Spleen (tissue), 11 donors: ENCODE results near the gene MAPT. TPM values are rescaled to one million over a fixed set of nuclear protein-coding genes. Genes with fewer than 3 reads are reported as not detected.

ENCODE experiments used
- DNase-seq: peaks from one replicate; pipeline ENCODE4 v3.0.0-alpha.2; 2020
- H3K27ac ChIP-seq, 8 donors: fragments of 200-600 bp; sonication (generic) in 7 of 8; 1 replicate in 4 of 8; 2 replicates in 4 of 8; pipeline versions ENCODE4 v1.5.0 to v1.8.0; 2016 to 2021; ENCODE audit warnings: inconsistent platforms in 4 of 8, mild to moderate bottlenecking in 4 of 8, moderate library complexity in 1 of 8
- H3K27me3 ChIP-seq, 7 donors: fragments of 200-600 bp; sonication (generic) in 6 of 7; replicated peaks in 1 of 7; 1 replicate in 4 of 7; 2 replicates in 3 of 7; pipeline versions ENCODE4 v1.5.0 to v1.8.0; 2016 to 2021; ENCODE audit warnings: inconsistent platforms in 3 of 7, mild to moderate bottlenecking in 1 of 7
- H3K36me3 ChIP-seq, 6 donors: fragments of 200-600 bp; sonication (generic) in 5 of 6; 1 replicate in 4 of 6; 2 replicates in 2 of 6; pipeline versions ENCODE4 v1.5.0 to v1.8.0; 2016 to 2021; ENCODE audit warnings: inconsistent platforms in 2 of 6
- H3K4me1 ChIP-seq, 6 donors: fragments of 200-600 bp; sonication (generic) in 5 of 6; 1 replicate in 3 of 6; 2 replicates in 3 of 6; pipeline versions ENCODE4 v1.5.0 to v1.8.0; 2016 to 2021; ENCODE audit warnings: inconsistent platforms in 3 of 6
- H3K4me3 ChIP-seq, 8 donors: fragments of 200-600 bp; sonication (generic) in 7 of 8; 1 replicate in 4 of 8; 2 replicates in 4 of 8; pipeline versions ENCODE4 v1.5.0 to v1.8.0; 2016 to 2021; ENCODE audit warnings: inconsistent platforms in 4 of 8, mild to moderate bottlenecking in 4 of 8, moderate library complexity in 2 of 8
- H3K9me3 ChIP-seq, 8 donors: fragments of 200-600 bp; sonication (generic) in 7 of 8; 1 replicate in 4 of 8; 2 replicates in 4 of 8; pipeline versions ENCODE4 v1.5.0 to v1.8.0; 2016 to 2021; ENCODE audit warnings: inconsistent platforms in 4 of 8
- POLR2A ChIP-seq, 3 donors: fragments of 450-650 bp; IDR thresholded peaks; one replicate each; pipeline ENCODE4 v1.5.1; 2017; ENCODE audit warnings: antibody characterized with exemption in 3 of 3, mild to moderate bottlenecking in 1 of 3
- POLR2AphosphoS5 ChIP-seq, 3 donors: sonication (generic); formaldehyde crosslinking; IDR thresholded peaks; one replicate each; pipeline ENCODE4 v1.5.1; 2017; ENCODE audit warnings: antibody characterized with exemption in 3 of 3
- WGBS, 5 donors: extraction: QIAGEN DNeasy Blood & Tissue Kit in 3 of 5; methylation state at CpG; one replicate each; pipeline versions ENCODE4 v1.1.5 to v1.1.7; 2013 to 2018; 5-methylcytosine and 5-hydroxymethylcytosine counted together
- intact Hi-C: fragments of 100-400 bp; cut with DNase I; formaldehyde crosslinking; loops from one replicate; pipeline ENCODE4 v1.15.0; 2023; ENCODE audit warnings: low total_unique reads
- polyA plus RNA-seq, 3 donors: library from polyadenylated mRNA; stranded (reverse); fragments of 200-250 nt; gene quantifications; one replicate each; pipeline ENCODE4 v1.2.1, GENCODE V29; 2013
- total RNA-seq, 7 donors: library from RNA; depleted of rRNA in 3 of 7; stranded (reverse); fragments of >200 nt in 3 of 7; fragmentation: NEBNext Ultra II Directional in 4 of 7; extraction: Animal tissue kit (Norgen Biotek cat#: 25700) in 4 of 7; gene quantifications; one replicate each; pipeline versions ENCODE4 v1.1.0 to v1.2.1, GENCODE V29; 2016 to 2021
- TF ChIP-seq, protein P1 (sequence below), 11 experiments: fragments of 200-600 bp in 7 of 11; fragments of 450-650 bp in 4 of 11; sonication (generic) in 4 of 11; IDR thresholded peaks in 8 of 11; conservative IDR thresholded peaks in 3 of 11; 1 replicate in 7 of 11; 2 replicates in 4 of 11; pipeline versions ENCODE4 v1.4.0 to v1.8.0; 2016 to 2021; ENCODE audit warnings: antibody characterized with exemption in 11 of 11, inconsistent platforms in 4 of 11, mild to moderate bottlenecking in 1 of 11
- donor health status: healthy with polysubstance abuse.
- donor health status: DM: no; HTN: no; CAD: no; lungs with moderate emphysema.
- donor health status: DM: no; HTN: no; CAD: no.
- donor health status: Bipolar disorder and iron deficiency.
- donor health status: healthy.
- donor health status: DM: no; HTN: no; CAD: no.
- donor health status: DM: yes; HTN: yes; CAD: no.

The MAPT gene
- total and polyA plus RNA-seq, 10 donors = 0.15 to 1.6 (median 0.66) TPM

GRCh38 chr17:45986056-45986455 is 91.7 kb downstream of the MAPT start:
- Histone ChIP-seq H3K4me1 (no peaks in the 10 kb centered on the region), H3K4me3 (no peak overlapping the region), H3K27me3 (peaks cover 0 to 7% (median 0%) of the 10 kb centered on the region in 7 donors), H3K9me3 (no peaks in the 10 kb centered on the region), H3K36me3 (no peaks in the 10 kb centered on the region), H3K27ac (no peak overlapping the region)
- intact Hi-C loops = no loop called here
- TF ChIP-seq POLR2A (IDR thresholded peaks at IDR 0.05) = no peak
- TF ChIP-seq POLR2AphosphoS5 (IDR thresholded peaks at IDR 0.05) = no peak
- TF ChIP-seq, protein P1, sequence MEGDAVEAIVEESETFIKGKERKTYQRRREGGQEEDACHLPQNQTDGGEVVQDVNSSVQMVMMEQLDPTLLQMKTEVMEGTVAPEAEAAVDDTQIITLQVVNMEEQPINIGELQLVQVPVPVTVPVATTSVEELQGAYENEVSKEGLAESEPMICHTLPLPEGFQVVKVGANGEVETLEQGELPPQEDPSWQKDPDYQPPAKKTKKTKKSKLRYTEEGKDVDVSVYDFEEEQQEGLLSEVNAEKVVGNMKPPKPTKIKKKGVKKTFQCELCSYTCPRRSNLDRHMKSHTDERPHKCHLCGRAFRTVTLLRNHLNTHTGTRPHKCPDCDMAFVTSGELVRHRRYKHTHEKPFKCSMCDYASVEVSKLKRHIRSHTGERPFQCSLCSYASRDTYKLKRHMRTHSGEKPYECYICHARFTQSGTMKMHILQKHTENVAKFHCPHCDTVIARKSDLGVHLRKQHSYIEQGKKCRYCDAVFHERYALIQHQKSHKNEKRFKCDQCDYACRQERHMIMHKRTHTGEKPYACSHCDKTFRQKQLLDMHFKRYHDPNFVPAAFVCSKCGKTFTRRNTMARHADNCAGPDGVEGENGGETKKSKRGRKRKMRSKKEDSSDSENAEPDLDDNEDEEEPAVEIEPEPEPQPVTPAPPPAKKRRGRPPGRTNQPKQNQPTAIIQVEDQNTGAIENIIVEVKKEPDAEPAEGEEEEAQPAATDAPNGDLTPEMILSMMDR (IDR thresholded peaks at IDR 0.05 in 8 of 11, conservative IDR thresholded peaks at IDR 0.05 in 3 of 11) = no peak
- DNase-seq = no peak
- 83 to 90% (median 85%) methylated on average over 3 to 4 of the region's 4 CpGs for WGBS, 5 donors

GRCh38 chr17:45987706-45988105 is 93.4 kb downstream of the MAPT start:
- Histone ChIP-seq H3K27ac (no peak overlapping the region), H3K4me3 (no peak overlapping the region), H3K27me3 (peaks cover 0 to 7% (median 0%) of the 10 kb centered on the region in 7 donors), H3K9me3 (no peaks in the 10 kb centered on the region), H3K36me3 (no peaks in the 10 kb centered on the region), H3K4me1 (no peaks in the 10 kb centered on the region)
- no peak for DNase-seq
- no peak for TF ChIP-seq POLR2AphosphoS5 (IDR thresholded peaks at IDR 0.05)
- TF ChIP-seq, protein P1 (IDR thresholded peaks at IDR 0.05 in 8 of 11, conservative IDR thresholded peaks at IDR 0.05 in 3 of 11) = no peak
- TF ChIP-seq POLR2A (IDR thresholded peaks at IDR 0.05) = no peak
- WGBS, 5 donors = 84 to 98% (median 89%) methylated on average over 5 of the region's 5 CpGs
- intact Hi-C loops = no loop called here

- Histone ChIP-seq H3K36me3 (no peaks in the 10 kb centered on the region), H3K4me1 (no peaks in the 10 kb centered on the region), H3K27me3 (no peaks in the 10 kb centered on the region), H3K4me3 (no peak overlapping the region), H3K9me3 (no peaks in the 10 kb centered on the region), H3K27ac (no peak overlapping the region)
- intact Hi-C loops = no loop called here
- no peak for DNase-seq
- TF ChIP-seq POLR2AphosphoS5 (IDR thresholded peaks at IDR 0.05) = no peak
- TF ChIP-seq, protein P1 (IDR thresholded peaks at IDR 0.05 in 8 of 11, conservative IDR thresholded peaks at IDR 0.05 in 3 of 11) = no peak
- TF ChIP-seq POLR2A (IDR thresholded peaks at IDR 0.05) = no peak
- WGBS, 5 donors = 65 to 81% (median 74%) methylated on average over 3 of the region's 3 CpGs
These were observed 95.4 kb downstream of the MAPT start for GRCh38 chr17:45989759-45990158.

- Histone ChIP-seq H3K9me3 (no peaks in the 10 kb centered on the region), H3K4me3 (no peak overlapping the region), H3K27ac (no peak overlapping the region), H3K36me3 (no peaks in the 10 kb centered on the region), H3K4me1 (peaks cover 0 to 6% (median 0%) of the 10 kb centered on the region in 6 donors), H3K27me3 (no peaks in the 10 kb centered on the region)
- intact Hi-C loops = no loop called here
- DNase-seq = no peak
- 77 to 92% (median 88%) methylated on average over 6 of the region's 6 CpGs for WGBS, 5 donors
- TF ChIP-seq POLR2AphosphoS5 (IDR thresholded peaks at IDR 0.05) (no peak), POLR2A (IDR thresholded peaks at IDR 0.05) (no peak)
- TF ChIP-seq, protein P1 (IDR thresholded peaks at IDR 0.05 in 8 of 11, conservative IDR thresholded peaks at IDR 0.05 in 3 of 11) = no peak
These were observed 96.5 kb downstream of the MAPT start for GRCh38 chr17:45990886-45991285.
